Ascending aorta (tissue), 2 donors: Measurements from ENCODE around the gene DNMT1. TPM values are rescaled to one million over a fixed set of nuclear protein-coding genes. Genes with fewer than 3 reads are reported as not detected.

Experiments used
- DNase-seq, 2 donors: peaks; one replicate each; pipeline ENCODE4 v3.0.0-alpha.2; 2019; ENCODE audit warnings: low spot score in 2 of 2
- H3K27ac ChIP-seq, 2 donors: fragments of 200-600 bp; sonication (generic); one replicate each; pipeline ENCODE4 v1.5.1; 2016 to 2017; ENCODE audit warnings: mild to moderate bottlenecking in 1 of 2
- H3K27me3 ChIP-seq: fragments of 200-600 bp; sonication (generic); one replicate; pipeline ENCODE4 v1.5.1; 2017
- H3K36me3 ChIP-seq, 2 donors: fragments of 200-600 bp; sonication (generic); one replicate each; pipeline ENCODE4 v1.5.1; 2016
- H3K4me1 ChIP-seq, 2 donors: fragments of 200-600 bp; sonication (generic); one replicate each; pipeline ENCODE4 v1.5.1; 2016 to 2017; ENCODE audit warnings: mild to moderate bottlenecking in 1 of 2
- H3K4me3 ChIP-seq, 2 donors: fragments of 200-600 bp; sonication (generic); one replicate each; pipeline ENCODE4 v1.5.1; 2016 to 2017; ENCODE audit warnings: mild to moderate bottlenecking in 1 of 2
- H3K9me3 ChIP-seq, 2 donors: fragments of 200-600 bp; sonication (generic); one replicate each; pipeline ENCODE4 v1.5.1; 2016
- CTCF ChIP-seq, 3 experiments: fragments of 200-600 bp in 2 of 3; fragments of 450-650 bp in 1 of 3; sonication (generic) in 2 of 3; IDR thresholded peaks; one replicate each; pipeline ENCODE4 v1.5.1; 2016 to 2019; ENCODE audit warnings: antibody characterized with exemption in 3 of 3, mild to moderate bottlenecking in 1 of 3, moderate library complexity in 1 of 3
- intact Hi-C: fragments of 100-400 bp; cut with DNase I; formaldehyde crosslinking; loops from one replicate; pipeline ENCODE4 v1.15.1; 2023
- total RNA-seq: library from RNA; depleted of rRNA; stranded (reverse); fragments of >200 nt; gene quantifications from one replicate; pipeline ENCODE4 v1.1.0, GENCODE V29; 2016

DNMT1 gene
- total RNA-seq, 1 donor from 2014 or later: 54.0 TPM

- Histone ChIP-seq H3K4me3 (no peak overlapping the region), H3K36me3 (peaks cover 81 to 99% of the 10 kb centered on the region in 2 donors)
Observed at GRCh38 chr19:10142701-10143375, 51.9 kb downstream of the DNMT1 start.

GRCh38 chr19:10141973-10142372 lies 52.8 kb downstream of the DNMT1 start:
- no peaks in the 10 kb centered on the region for H3K4me1 ChIP-seq
- H3K36me3 ChIP-seq: peaks cover 87 to 100% of the 10 kb centered on the region in 2 donors
- no peak for DNase-seq
- TF ChIP-seq CTCF (IDR thresholded peaks at IDR 0.05): no peak
- H3K27me3 ChIP-seq: no peaks in the 10 kb centered on the region
- no peaks in the 10 kb centered on the region for H3K9me3 ChIP-seq
- intact Hi-C loops: no loop called here
- no peak overlapping the region for H3K4me3 ChIP-seq
- H3K27ac ChIP-seq: no peak overlapping the region

More at GRCh38 chr19:10142701-10143375, 51.9 kb downstream of the DNMT1 start:
- Histone ChIP-seq H3K4me1 (no peaks in the 10 kb centered on the region), H3K9me3 (no peaks in the 10 kb centered on the region), H3K27ac (no peak overlapping the region), H3K27me3 (no peaks in the 10 kb centered on the region)
- no peak for DNase-seq
- TF ChIP-seq CTCF (IDR thresholded peaks at IDR 0.05): no peak
- intact Hi-C loops: no loop called here

- no peaks in the 10 kb centered on the region for H3K9me3 ChIP-seq
- peaks cover 89 to 100% of the 10 kb centered on the region in 2 donors for H3K36me3 ChIP-seq
- H3K4me3 ChIP-seq: no peak overlapping the region
- intact Hi-C loops: no loop called here
- TF ChIP-seq CTCF (IDR thresholded peaks at IDR 0.05): no peak
- no peaks in the 10 kb centered on the region for H3K4me1 ChIP-seq
- DNase-seq: no peak
- no peak overlapping the region for H3K27ac ChIP-seq
- no peaks in the 10 kb centered on the region for H3K27me3 ChIP-seq
Observed at GRCh38 chr19:10141479-10141878, 53.3 kb downstream of the DNMT1 start.

GRCh38 chr19:10139952-10140351 lies 54.8 kb downstream of the DNMT1 start:
- no peak for TF ChIP-seq CTCF (IDR thresholded peaks at IDR 0.05)
- H3K36me3 ChIP-seq: peaks cover 82 to 99% of the 10 kb centered on the region in 2 donors
- H3K9me3 ChIP-seq: no peaks in the 10 kb centered on the region
- H3K27me3 ChIP-seq: no peaks in the 10 kb centered on the region
- H3K27ac ChIP-seq: no peak overlapping the region
- no peaks in the 10 kb centered on the region for H3K4me1 ChIP-seq
- H3K4me3 ChIP-seq: no peak overlapping the region
- DNase-seq: no peak
- intact Hi-C loops: no loop called here

GRCh38 chr19:10138879-10139795 lies 55.6 kb downstream of the DNMT1 start:
- peaks cover 77 to 95% of the 10 kb centered on the region in 2 donors for H3K36me3 ChIP-seq

More at GRCh38 chr19:10138879-10139795, 55.6 kb downstream of the DNMT1 start:
- Histone ChIP-seq H3K9me3 (no peaks in the 10 kb centered on the region), H3K4me1 (no peaks in the 10 kb centered on the region), H3K4me3 (no peak overlapping the region), H3K27ac (no peak overlapping the region), H3K27me3 (no peaks in the 10 kb centered on the region)
- intact Hi-C loops: no loop called here
- no peak for TF ChIP-seq CTCF (IDR thresholded peaks at IDR 0.05)
- no peak for DNase-seq
